Astrocyte of the cerebellum (primary cell): ENCODE results near the gene ASCL3.
"Not testable (repeated sequence)": the region's sequence is repeated elsewhere in the genome, so short reads cannot be mapped to it uniquely, and the experiment has no call there.

Experiments
- DNase-seq: peaks from one replicate; pipeline ENCODE4 v3.0.0-alpha.2; 2011; ENCODE audit warnings: low read depth
- H3K4me3 ChIP-seq: 2 replicates; pipeline ENCODE4 v1.5.1; 2011; ENCODE audit warnings: mild to moderate bottlenecking, low read depth, low read length, moderate library complexity
- in situ Hi-C: cut with HindIII; loops from 2 replicates; pipeline ENCODE4 v1.10.0; 2017; ENCODE audit warnings: low sequenced_read_pairs
- TF ChIP-seq, protein P1 (sequence below): IDR thresholded peaks from 2 replicates; pipeline ENCODE4 v1.5.1; 2012; ENCODE audit warnings: low read length, low read depth, moderate library complexity, mild to moderate bottlenecking; ENCODE audit errors: missing control alignments

ASCL3 gene

GRCh38 chr11:8983552-8983951 is 40.7 kb upstream of the ASCL3 start:
- TF ChIP-seq, protein P1, sequence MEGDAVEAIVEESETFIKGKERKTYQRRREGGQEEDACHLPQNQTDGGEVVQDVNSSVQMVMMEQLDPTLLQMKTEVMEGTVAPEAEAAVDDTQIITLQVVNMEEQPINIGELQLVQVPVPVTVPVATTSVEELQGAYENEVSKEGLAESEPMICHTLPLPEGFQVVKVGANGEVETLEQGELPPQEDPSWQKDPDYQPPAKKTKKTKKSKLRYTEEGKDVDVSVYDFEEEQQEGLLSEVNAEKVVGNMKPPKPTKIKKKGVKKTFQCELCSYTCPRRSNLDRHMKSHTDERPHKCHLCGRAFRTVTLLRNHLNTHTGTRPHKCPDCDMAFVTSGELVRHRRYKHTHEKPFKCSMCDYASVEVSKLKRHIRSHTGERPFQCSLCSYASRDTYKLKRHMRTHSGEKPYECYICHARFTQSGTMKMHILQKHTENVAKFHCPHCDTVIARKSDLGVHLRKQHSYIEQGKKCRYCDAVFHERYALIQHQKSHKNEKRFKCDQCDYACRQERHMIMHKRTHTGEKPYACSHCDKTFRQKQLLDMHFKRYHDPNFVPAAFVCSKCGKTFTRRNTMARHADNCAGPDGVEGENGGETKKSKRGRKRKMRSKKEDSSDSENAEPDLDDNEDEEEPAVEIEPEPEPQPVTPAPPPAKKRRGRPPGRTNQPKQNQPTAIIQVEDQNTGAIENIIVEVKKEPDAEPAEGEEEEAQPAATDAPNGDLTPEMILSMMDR: no peak
- in situ Hi-C loops: no loop called here
- DNase-seq: no peak
- no peak overlapping the region for H3K4me3 ChIP-seq

DNA sequence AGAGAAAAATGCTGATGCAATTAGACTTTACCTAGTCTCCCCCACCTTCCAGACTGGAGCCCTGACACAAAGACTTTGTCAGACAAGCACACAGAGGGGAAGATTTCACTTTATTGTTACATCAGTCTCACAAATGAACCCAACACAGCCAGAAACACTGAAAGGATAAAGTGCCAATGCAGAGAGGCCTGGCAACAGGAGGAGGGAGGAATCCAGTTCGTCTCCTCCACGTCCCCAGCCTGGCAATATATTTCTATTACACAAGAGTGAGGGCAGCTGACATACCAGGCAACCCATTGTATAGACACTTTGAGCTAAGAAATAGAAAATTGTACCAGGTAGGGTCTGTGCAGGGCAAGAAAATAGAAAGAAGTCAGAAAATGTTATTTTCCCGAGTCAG is 37.7 kb upstream of the ASCL3 start:
- H3K4me3 ChIP-seq: no peak overlapping the region
- no peak for DNase-seq
- in situ Hi-C loops: no loop called here
- TF ChIP-seq, protein P1: no peak

DNA sequence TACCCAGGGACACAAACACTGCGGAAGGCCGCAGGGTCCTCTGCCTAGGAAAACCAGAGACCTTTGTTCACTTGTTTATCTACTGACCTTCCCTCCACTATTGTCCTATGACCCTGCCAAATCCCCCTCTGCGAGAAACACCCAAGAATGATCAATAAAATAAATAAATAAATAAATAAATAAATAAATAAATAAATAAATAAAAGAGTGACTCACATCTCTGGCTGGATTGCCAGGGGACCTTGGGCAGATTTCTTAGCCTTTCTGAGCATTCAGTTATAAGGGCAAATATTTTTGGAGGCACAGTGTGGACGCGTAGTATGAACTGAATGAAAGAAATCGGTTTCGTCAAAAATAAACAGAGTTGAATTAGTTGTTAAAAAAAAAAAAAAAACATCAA is 36.5 kb upstream of the ASCL3 start:
- DNase-seq, H3K4me3 ChIP-seq, in situ Hi-C loops: not testable (repeated sequence)

- no peak overlapping the region for H3K4me3 ChIP-seq
- TF ChIP-seq, protein P1: no peak
- in situ Hi-C loops: no loop called here
- DNase-seq: no peak
Measured at GRCh38 chr11:8973121-8973520, 30.3 kb upstream of the ASCL3 start.

GRCh38 chr11:8971924-8972316 is 29.1 kb upstream of the ASCL3 start:
- no peak overlapping the region for H3K4me3 ChIP-seq
- TF ChIP-seq, protein P1: no peak
- in situ Hi-C loops: no loop called here
- no peak for DNase-seq

DNA sequence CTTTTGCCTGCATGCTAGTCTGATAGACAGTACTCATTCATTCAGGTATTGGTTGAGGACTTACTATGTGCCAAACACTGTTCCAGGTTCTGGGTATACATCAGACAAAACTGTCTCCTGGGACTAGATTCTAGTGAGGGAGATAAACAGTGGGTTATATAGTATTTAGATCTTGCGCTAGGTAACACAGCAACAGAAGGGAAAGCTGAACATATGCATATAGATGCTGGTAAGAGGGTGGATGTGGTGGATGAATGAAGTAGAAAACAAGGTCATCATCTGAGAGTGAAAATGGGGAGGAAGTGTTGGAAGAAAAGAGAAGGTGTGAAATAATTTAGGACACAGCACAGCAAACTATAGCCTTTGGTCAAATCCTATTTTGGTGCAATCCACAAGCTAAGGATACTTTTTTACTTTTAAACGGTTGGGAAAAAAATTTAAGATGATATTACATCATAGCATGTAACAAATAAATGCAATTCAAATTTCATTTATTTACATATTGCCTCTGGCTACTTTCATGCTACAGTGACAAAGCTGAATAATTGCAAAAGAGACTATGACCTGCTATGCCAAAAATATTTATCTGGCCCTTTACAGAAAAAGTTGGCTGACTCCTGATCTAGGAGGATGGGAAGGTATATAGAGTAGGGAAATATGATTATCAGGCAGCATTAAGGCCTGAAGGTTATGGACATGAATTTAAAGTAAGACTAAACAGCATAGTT is 28.5 kb upstream of the ASCL3 start:
- no peak for DNase-seq
- in situ Hi-C loops: no loop called here
- TF ChIP-seq, protein P1: no peak
- no peak overlapping the region for H3K4me3 ChIP-seq

DNA sequence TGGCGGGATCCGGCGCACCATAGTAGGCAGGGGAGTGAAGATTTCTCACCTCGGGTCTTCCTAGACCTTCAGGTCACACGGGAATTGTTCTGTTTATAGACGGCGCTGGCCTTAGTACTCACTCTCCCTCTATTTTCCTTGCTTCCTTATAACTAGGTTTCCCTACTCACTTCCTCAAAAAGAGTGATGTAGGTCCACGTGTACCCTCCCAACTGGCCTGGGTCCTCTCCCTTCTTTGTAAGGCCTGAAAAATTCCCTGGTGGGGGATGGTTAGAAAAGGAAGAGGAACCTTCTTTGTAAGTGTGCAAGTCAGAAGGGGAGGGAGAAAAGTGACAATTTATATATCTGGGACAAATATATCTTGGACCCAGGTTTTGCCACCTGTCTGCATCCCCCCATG is 24.4 kb upstream of the ASCL3 start:
- no peak overlapping the region for H3K4me3 ChIP-seq
- no peak for DNase-seq
- in situ Hi-C loops: no loop called here
- TF ChIP-seq, protein P1: no peak
